ENCODE results near the gene PRKCB.
A peak's percentile ranks its signal among the peaks of the same experiment; 100 is the strongest.
"Not testable (repeated sequence)": the region's sequence is repeated elsewhere in the genome, so short reads cannot be mapped to it uniquely, and the experiment has no call there.

The PRKCB gene

DNA sequence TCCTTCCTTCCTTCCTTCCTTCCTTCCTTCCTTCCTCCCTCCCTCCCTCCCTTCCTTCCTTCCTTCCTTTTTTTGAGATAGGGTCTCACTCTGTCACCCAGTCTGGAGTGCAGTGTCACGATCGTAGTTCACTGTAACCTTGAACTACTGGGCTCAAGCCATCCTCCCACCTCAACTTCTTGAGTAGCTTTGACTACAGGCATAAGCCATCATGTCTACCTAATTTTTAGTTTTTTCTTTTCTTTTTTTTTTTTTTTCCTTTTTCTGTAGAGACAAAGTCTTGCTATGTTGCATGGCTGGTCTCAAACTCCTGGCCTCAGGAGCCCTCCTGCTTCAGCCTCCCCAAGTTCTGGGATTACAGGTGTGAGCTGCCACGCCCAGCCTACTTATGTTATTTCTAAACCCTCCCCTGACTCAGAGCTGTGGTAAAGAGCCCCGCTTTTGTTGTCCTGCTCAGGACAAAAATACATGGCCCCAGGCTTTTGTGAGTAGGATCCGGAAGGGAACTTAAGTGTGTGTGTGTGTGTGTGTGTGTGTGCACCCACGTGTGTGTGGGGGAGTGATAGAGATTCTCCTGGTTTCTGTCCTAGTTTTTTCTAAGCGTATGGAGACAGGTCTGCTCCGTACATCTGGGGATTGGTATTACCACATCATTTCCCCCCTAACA, 67.1 kb downstream of the PRKCB start:
- no peak for DNase-seq

DNA sequence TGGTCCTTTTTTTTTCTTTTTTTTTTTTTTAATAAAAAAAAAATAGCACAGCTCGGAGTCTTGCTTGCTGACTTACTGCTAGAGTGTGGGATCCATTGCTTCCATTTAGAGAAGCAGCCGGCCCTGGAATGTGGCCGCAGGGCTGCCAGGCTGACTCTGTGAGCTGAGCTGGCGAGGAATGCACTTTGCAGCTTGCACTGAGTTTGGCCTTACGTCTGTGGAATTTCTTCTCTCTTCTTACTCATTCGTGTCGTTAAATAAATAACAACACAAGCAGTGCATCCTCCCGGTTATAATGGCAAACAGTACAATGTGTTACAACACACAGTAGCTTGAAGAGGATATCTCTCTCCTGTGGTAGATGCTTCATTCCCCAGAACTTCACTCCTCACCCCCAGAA, 69.2 kb downstream of the PRKCB start:
- DNase-seq = peak in 1 of 14 donors; percentile 38

- DNase-seq = no peak
These were observed 71.7 kb downstream of the PRKCB start for GRCh38 chr16:23907457-23907902.

DNA sequence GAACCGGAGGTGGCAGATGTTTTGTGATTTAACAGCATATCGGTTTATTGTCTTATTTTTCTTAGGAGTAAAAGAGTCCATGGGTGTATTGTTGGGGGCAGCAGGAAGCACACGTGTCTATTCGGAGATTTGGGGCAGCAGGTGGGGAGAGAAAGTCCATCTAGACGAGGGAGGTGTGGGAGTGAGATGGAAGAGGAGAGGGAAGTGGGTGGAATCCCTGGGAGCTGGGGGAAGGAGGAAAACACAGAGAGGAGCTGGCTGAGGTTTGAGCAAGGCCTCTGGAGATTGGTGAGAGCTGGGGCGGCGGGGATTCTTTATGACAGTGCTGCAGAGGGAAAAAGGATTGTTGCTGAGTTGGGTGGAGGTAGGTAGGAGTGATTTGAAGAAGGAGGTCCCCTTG, 72.1 kb downstream of the PRKCB start:
- no peak for DNase-seq

GRCh38 chr16:23908790-23909189, 73.0 kb downstream of the PRKCB start:
- no peak for DNase-seq

GRCh38 chr16:23909792-23910418, 74.1 kb downstream of the PRKCB start:
- no peak for DNase-seq

- no peak for DNase-seq
These were observed 79.3 kb downstream of the PRKCB start for GRCh38 chr16:23914946-23915530.

DNA sequence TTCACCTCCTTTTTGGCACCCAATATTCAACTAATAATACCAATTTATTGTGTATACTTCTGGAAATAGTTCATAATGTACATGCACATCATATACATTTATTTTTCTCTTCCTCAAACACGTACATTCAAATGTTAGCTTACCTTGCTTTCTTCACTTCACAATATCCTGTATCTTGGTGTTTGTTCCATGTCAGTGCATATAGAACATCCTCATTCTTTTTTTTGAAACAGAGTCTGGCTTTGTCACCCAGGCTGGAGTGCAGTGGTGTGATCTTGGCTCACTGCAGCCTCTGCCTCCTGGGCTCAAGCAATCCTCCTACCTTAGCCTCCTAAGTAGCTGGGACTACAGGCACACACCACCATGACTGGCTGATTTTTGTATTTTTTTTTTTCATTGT, 80.8 kb downstream of the PRKCB start:
- DNase-seq = not testable (repeated sequence)

DNA sequence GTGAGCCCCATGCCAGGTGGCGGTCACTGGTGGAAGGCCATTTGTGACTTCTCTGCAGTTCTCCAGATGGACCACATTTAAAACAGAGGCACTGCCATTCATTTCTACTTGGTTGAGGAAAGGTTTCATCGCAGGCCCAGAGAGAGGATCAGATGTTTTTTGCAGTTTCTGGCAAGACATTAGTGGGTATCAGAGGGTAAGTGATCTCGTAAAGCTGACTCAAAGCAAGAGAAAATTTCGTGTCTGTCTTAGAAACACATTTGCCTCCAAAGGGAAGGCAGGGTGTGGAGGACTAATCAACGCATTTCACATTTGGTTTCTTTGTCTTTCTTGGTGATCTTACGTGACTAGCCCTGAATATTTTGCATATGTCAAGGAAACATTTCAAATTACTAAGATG, 81.8 kb downstream of the PRKCB start:
- no peak for DNase-seq

DNA sequence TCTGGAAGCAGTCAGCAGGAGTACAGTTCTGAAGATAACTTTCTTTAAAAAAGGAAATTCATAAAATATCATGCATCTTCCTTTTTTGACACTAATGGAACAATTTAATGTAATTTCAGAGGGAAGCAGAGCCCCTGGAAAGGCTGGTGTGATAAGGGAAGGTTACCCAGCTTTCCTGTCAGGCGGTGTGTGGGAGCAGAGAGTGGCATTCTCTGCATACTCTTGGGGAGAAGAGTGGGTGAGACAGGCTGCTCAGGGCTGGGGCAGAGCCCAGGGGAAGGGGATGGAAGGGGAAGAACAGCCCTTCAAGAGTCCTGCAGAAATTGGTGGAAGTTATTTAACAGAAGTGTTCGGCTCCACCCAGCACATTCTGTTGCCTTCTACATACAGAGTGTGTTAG, 84.7 kb downstream of the PRKCB start:
- DNase-seq = no peak

DNA sequence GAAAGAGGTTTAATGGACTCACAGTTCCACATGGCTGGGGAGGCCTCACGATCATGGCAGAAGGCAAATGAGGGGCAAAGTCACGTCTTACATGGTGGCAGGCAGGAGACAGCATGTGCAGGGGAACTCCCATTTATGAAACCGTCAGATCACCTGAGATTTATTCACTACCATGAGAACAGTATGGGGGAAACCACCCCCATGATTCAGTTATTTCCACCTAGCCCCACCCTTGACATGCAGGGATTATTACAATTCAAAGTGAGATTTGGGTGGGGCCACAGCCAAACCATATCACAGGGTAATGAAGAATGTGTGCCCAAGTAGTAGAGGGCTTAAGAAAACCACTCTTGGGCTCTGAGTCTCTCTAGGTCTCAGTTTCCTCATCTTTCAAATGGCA, 85.1 kb downstream of the PRKCB start:
- DNase-seq = no peak

DNA sequence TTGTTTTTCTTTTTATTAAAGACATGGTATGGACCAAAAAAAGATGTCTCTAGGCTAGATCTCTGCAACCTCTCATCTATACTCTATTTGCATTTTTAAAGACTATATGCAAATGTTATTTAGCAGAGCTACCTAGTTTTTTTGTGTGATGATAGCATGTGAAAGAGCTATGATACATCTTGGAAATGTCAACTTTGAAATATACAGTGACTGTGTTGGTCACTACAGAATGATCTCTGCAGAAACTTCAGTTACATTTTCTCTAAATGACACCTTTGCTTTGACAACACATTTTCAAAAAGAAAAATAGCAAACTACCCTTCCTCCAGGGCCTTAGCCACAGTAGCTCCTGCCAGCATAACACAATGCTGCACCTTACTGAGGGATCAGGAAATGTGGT, 86.6 kb downstream of the PRKCB start:
- no peak for DNase-seq

GRCh38 chr16:23924128-23924527, 88.3 kb downstream of the PRKCB start:
- DNase-seq = no peak

DNA sequence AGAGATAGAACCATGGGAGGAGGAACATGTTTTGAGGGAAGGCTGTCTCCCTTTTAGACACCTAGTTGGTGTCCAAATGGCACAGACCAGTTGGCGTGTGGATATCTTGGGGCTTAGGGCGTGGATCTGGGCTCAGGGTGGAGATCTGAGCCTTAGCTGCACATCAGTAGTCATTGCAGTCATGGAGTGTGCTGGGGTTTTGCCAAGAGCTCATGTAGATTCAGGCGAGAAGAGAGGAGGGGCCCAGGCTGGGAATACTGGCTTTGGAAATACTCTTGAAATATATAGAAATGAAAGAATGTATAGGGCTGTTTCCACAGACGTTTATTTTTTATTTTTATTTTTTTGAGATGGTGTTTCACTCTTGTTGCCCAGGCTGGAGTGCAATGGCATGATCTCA, 92.0 kb downstream of the PRKCB start:
- DNase-seq = no peak

DNA sequence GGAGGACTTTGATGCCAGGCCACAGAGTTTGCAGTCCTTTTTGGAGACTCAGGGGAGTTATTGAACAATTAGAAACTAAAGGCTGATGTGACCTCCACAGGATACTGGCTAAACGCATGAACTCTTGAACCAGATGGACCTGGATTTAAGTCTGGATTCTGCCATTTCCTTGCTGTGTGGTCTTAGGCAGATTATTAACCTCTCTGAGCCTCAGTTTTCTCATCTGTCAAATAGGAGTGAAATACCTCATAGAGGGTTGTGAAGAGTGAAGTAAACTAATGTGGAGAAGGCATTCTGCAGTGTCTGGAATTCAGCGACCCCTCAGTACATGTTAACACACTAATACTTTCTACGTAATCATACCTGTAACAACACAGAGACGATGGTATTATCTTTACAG, 93.5 kb downstream of the PRKCB start:
- DNase-seq = no peak

- no peak for DNase-seq
These were observed 94.1 kb downstream of the PRKCB start for GRCh38 chr16:23929856-23930255.

GRCh38 chr16:23930791-23931190, 95.0 kb downstream of the PRKCB start:
- DNase-seq = no peak

DNA sequence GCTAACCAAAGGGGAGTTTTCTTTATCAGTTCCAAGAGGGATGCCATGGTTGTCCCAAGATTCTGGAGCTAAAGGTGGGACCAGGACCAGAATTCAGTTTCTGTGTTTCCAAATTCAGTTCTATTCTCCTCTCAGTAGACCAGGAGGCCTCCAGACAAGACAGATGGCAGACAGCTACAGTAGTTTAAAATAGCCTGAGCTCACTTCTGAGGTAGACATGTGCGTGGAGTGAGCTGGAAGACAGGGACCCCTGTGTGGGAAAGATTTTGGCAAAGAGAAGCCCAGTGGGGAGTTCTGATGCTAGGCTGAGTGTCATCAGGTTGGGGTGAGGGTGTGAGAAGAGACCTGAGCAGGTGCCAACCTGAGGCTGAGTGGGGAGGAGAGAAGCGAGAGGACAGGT, 95.4 kb downstream of the PRKCB start:
- DNase-seq = peak in 1 of 14 donors; percentile 3

DNA sequence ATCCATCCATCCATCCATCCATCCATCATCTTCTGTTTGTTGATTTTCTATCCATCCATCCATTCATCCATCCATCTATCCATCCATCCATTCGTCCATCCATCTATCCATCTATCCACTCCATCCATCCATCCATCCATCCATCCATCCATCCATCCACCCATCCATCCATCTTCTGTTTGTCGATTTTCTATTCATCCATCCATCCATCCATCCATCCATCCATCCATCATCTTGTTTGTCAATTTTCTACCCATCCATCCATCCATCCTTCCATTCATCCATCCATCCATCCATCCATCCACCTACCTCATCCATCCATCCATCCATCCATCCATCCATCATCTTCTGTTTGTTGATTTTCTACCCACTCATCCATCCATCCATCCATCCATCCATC, 97.9 kb downstream of the PRKCB start:
- not testable (repeated sequence) for DNase-seq

DNA sequence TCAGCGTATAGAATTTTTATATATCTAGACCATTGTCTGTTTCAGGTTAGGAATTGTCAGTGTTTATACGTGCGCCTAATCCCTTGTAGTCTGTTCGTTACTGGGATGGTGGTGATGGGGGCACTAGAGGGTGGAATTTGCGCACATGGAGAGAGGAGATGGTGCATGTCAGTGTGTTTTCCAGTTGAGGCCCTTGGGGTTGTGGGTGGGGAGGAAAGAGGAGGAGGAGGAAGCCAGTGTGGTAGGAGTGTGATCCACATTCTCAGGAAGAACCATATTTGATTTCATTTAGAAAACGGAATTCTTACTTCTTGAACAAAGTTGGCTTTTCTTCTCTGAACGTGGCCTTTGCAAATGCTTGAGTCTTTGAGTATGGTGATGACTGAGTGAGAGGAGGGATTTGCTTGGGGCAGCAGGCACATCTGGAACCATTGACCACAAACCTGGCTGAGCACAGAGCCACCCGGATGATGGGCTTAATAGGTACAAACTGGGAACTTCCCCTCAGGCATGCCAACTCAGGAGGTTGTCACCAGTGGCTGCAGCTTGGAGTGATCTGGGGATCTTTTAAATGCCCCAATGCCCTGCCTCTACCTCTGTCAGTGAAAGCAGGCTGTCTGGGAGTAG, 98.9 kb downstream of the PRKCB start:
- no peak for DNase-seq

GRCh38 chr16:23940111-23940510, 104.3 kb downstream of the PRKCB start:
- DNase-seq = no peak

DNA sequence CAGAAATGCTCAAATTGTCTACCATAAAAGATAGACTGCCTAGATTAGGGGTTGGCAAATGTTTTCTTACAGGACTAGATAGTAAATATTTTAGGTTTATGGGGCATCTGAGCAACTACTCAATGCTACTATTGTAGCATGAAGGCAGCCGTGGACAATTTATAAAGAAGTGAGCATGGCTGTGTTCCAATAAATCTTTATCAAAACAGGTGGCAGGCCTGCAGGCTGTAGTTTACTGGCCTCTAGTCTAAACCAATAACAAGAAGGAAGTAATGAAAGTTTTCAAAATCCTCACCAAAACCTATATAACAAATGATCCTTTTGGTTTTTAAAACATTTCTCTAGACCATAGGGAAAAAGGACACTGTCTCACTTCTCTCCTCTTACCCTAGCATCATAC, 105.2 kb downstream of the PRKCB start:
- DNase-seq = no peak

GRCh38 chr16:23941963-23942564, 106.3 kb downstream of the PRKCB start:
- DNase-seq = no peak

Measured in C1 segment of cervical spinal cord (tissue), 14 donors.